ENCODE results near the gene KCTD18. TPM values are rescaled to one million over a fixed set of nuclear protein-coding genes. Genes with fewer than 3 reads are reported as not detected.

KCTD18 gene
- total RNA-seq, 1 experiment from 2014 or later = 13.0 TPM

DNA sequence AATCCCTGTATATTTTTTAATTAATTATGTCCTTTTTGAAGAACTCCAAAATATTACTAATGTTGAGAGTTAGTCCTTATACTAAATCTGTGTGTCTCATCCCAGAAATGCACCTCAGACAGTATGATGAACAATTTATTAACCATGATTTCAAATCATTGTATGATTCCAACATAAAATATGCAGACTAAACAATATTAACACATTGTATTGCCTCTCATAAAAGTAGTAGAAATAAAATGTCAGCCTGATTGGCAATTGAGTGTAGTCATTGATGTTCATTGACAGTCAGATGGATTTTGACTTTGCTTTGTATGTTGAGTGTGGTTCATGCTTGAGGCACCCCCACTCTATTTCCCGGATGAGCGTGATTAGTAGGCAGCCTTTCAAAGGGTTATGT, 57.5 kb downstream of the KCTD18 start:
- no peak for ATAC-seq
- Histone ChIP-seq H3F3A (ENCODE audit: low read length, unreplicated experiment) (no peaks in the 10 kb centered on the region), H3K27ac (ENCODE audit: low read length) (no peak overlapping the region), H3K9ac (ENCODE audit: low read length) (no peak overlapping the region), H3K27me3 (ENCODE audit: low read length) (no peaks in the 10 kb centered on the region), H3K4me1 (ENCODE audit: insufficient read depth, low read length) (peaks cover 27% of the 10 kb centered on the region), H3K4me2 (ENCODE audit: low read length) (no peak overlapping the region), H3K4me3 (ENCODE audit: low read length) (no peak overlapping the region), H4K20me1 (ENCODE audit: low read length) (no peaks in the 10 kb centered on the region), H2AFZ (ENCODE audit: low read length) (no peak overlapping the region), H3K36me3 (ENCODE audit: low read depth, low read length) (peaks cover 42% of the 10 kb centered on the region), H3K9me2 (replicated peaks; ENCODE audit: low read length) (no peaks in the 10 kb centered on the region), H3K9me3 (ENCODE audit: low read length) (no peaks in the 10 kb centered on the region), H3K79me2 (ENCODE audit: low read length) (no peaks in the 10 kb centered on the region)
- ChIA-PET POLR2A (ENCODE audit: unreplicated experiment) (no interaction called here), CTCF (no interaction called here)
- DNase-seq = no peak
- BruUV-seq (replicated peaks) = no TSS peak
- TF ChIP-seq EZH2phosphoT487 (IDR thresholded peaks at IDR 0.05; ENCODE audit: borderline replicate concordance, low read length) (no peak), EZH2 (IDR thresholded peaks at IDR 0.05; ENCODE audit: low read length, unreplicated experiment) (no peak)
- TF ChIP-seq, protein P1, sequence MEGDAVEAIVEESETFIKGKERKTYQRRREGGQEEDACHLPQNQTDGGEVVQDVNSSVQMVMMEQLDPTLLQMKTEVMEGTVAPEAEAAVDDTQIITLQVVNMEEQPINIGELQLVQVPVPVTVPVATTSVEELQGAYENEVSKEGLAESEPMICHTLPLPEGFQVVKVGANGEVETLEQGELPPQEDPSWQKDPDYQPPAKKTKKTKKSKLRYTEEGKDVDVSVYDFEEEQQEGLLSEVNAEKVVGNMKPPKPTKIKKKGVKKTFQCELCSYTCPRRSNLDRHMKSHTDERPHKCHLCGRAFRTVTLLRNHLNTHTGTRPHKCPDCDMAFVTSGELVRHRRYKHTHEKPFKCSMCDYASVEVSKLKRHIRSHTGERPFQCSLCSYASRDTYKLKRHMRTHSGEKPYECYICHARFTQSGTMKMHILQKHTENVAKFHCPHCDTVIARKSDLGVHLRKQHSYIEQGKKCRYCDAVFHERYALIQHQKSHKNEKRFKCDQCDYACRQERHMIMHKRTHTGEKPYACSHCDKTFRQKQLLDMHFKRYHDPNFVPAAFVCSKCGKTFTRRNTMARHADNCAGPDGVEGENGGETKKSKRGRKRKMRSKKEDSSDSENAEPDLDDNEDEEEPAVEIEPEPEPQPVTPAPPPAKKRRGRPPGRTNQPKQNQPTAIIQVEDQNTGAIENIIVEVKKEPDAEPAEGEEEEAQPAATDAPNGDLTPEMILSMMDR (conservative IDR thresholded peaks at IDR 0.05; ENCODE audit: low read depth, low read length) = no peak
- intact Hi-C loops (cut with micrococcal nuclease) = no loop called here

DNA sequence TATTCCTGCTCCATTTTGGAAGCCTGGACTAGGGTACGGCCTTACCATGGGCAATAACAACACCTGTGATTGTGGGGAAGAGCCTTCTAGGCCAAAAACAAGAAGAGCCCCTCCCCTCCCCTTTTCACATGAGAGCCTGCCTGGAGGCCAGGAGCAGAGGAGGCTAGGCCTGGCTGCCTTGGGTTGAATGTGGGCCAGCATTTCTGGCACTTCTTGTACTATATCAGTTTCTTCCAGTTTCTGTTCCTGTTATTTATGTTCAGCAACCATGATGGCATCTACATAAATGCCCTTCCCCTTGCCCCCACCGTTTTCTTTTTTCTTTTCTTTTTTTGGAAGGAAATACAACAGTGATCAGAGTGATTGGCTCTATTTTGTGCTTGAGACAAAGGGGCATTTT, 58.4 kb downstream of the KCTD18 start:
- CTCF ChIA-PET = no interaction called here
- Histone ChIP-seq H3K4me2 (ENCODE audit: low read length) (no peak overlapping the region), H3K9me3 (ENCODE audit: low read length) (no peaks in the 10 kb centered on the region), H3K27me3 (ENCODE audit: low read length) (no peaks in the 10 kb centered on the region), H3K36me3 (ENCODE audit: low read depth, low read length) (peaks cover 43% of the 10 kb centered on the region), H3K4me1 (ENCODE audit: insufficient read depth, low read length) (peaks cover 27% of the 10 kb centered on the region), H3F3A (ENCODE audit: low read length, unreplicated experiment) (no peaks in the 10 kb centered on the region), H3K79me2 (ENCODE audit: low read length) (no peaks in the 10 kb centered on the region), H3K9me2 (replicated peaks; ENCODE audit: low read length) (no peaks in the 10 kb centered on the region), H2AFZ (ENCODE audit: low read length) (no peak overlapping the region), H3K9ac (ENCODE audit: low read length) (no peak overlapping the region), H3K4me3 (ENCODE audit: low read length) (no peak overlapping the region), H4K20me1 (ENCODE audit: low read length) (no peaks in the 10 kb centered on the region), H3K27ac (ENCODE audit: low read length) (no peak overlapping the region)
- no TSS peak for BruUV-seq (replicated peaks)
- intact Hi-C loops (cut with micrococcal nuclease) = no loop called here
- ATAC-seq = no peak
- DNase-seq = no peak
- POLR2A ChIA-PET (ENCODE audit: unreplicated experiment) = no interaction called here
- no peak for TF ChIP-seq EZH2 (IDR thresholded peaks at IDR 0.05; ENCODE audit: low read length, unreplicated experiment)
- no peak for TF ChIP-seq EZH2phosphoT487 (IDR thresholded peaks at IDR 0.05; ENCODE audit: borderline replicate concordance, low read length)
- TF ChIP-seq, protein P1 (conservative IDR thresholded peaks at IDR 0.05; ENCODE audit: low read depth, low read length) = no peak

DNA sequence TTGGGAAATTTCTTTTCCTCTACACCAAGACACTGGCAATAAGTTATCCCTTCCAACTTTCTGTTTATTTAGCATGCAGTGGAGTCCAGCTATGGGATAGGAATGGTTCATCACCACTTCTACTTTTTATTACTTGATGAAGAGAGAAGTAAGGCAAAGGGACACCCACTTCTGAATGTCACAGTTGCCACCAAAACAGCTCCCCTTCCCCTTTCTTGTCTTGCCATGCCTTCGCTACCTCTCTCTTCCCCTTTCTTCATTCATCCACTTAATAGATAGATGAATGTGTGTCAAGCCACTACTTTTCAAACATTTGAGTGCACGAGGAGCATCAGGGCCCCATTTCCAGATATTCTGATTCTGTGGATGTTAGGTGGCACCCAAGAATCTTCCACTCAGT, 59.6 kb downstream of the KCTD18 start:
- no peaks in the 10 kb centered on the region for H3K27me3 ChIP-seq (ENCODE audit: low read length)
- no peak overlapping the region for H3K27ac ChIP-seq (ENCODE audit: low read length)
- H2AFZ ChIP-seq (ENCODE audit: low read length) = no peak overlapping the region
- no peaks in the 10 kb centered on the region for H3K9me2 ChIP-seq (replicated peaks; ENCODE audit: low read length)
- ChIA-PET CTCF (no interaction called here), POLR2A (ENCODE audit: unreplicated experiment) (no interaction called here)
- ATAC-seq (no peak), DNase-seq (no peak)
- intact Hi-C loops (cut with micrococcal nuclease) = no loop called here
- H3K79me2 ChIP-seq (ENCODE audit: low read length) = no peaks in the 10 kb centered on the region
- peaks cover 16% of the 10 kb centered on the region for H3K4me1 ChIP-seq (ENCODE audit: insufficient read depth, low read length)
- no peak overlapping the region for H3K4me3 ChIP-seq (ENCODE audit: low read length)
- no TSS peak for BruUV-seq (replicated peaks)
- no peak overlapping the region for H3K9ac ChIP-seq (ENCODE audit: low read length)
- no peak for TF ChIP-seq EZH2phosphoT487 (IDR thresholded peaks at IDR 0.05; ENCODE audit: borderline replicate concordance, low read length)
- TF ChIP-seq, protein P1 (conservative IDR thresholded peaks at IDR 0.05; ENCODE audit: low read depth, low read length) = no peak
- no peak for TF ChIP-seq EZH2 (IDR thresholded peaks at IDR 0.05; ENCODE audit: low read length, unreplicated experiment)
- H4K20me1 ChIP-seq (ENCODE audit: low read length) = no peaks in the 10 kb centered on the region
- no peak overlapping the region for H3K4me2 ChIP-seq (ENCODE audit: low read length)
- H3F3A ChIP-seq (ENCODE audit: low read length, unreplicated experiment) = no peaks in the 10 kb centered on the region
- H3K9me3 ChIP-seq (ENCODE audit: low read length) = no peaks in the 10 kb centered on the region
- peaks cover 42% of the 10 kb centered on the region for H3K36me3 ChIP-seq (ENCODE audit: low read depth, low read length)

Data from PC-3 (cell line).